IPS DF 6.9 (cell line): ENCODE data around the gene AIMP1.
"Not testable (repeated sequence)": the region's sequence is repeated elsewhere in the genome, so short reads cannot be mapped to it uniquely, and the experiment has no call there.

ENCODE experiments used
- DNase-seq: peaks from one replicate; pipeline ENCODE4 v3.0.0-alpha.2; 2013; ENCODE audit warnings: low read depth, low spot score
- H3K27ac ChIP-seq: one replicate; pipeline ENCODE4 v1.5.1; 2013; ENCODE audit warnings: low read length, control low read depth
- H3K27me3 ChIP-seq: 2 replicates; pipeline ENCODE4 v1.6.1; 2013; ENCODE audit warnings: mild to moderate bottlenecking, low read length; ENCODE audit not compliant: control insufficient read depth, insufficient read depth
- H3K36me3 ChIP-seq: 2 replicates; pipeline ENCODE4 v1.6.1; 2013; ENCODE audit warnings: low read length; ENCODE audit not compliant: control insufficient read depth, insufficient read depth
- H3K4me1 ChIP-seq: 2 replicates; pipeline ENCODE4 v1.6.1; 2013; ENCODE audit warnings: low read length; ENCODE audit not compliant: control insufficient read depth, insufficient read depth
- H3K4me3 ChIP-seq: 2 replicates; pipeline ENCODE4 v1.5.1; 2013; ENCODE audit warnings: mild to moderate bottlenecking, low read length
- H3K9me3 ChIP-seq: 2 replicates; pipeline ENCODE4 v1.6.1; 2013; ENCODE audit warnings: low read length, inconsistent platforms; ENCODE audit not compliant: control insufficient read depth, insufficient read depth
- WGBS: extraction: QIAGEN DNeasy Blood & Tissue Kit; methylation state at CpG from one replicate; pipeline ENCODE4 v1.1.7; 2013; ENCODE audit warnings: mixed read lengths, missing lambda C conversion rate; ENCODE audit not compliant: insufficient read length, insufficient coverage; 5-methylcytosine and 5-hydroxymethylcytosine counted together

AIMP1 gene

DNA sequence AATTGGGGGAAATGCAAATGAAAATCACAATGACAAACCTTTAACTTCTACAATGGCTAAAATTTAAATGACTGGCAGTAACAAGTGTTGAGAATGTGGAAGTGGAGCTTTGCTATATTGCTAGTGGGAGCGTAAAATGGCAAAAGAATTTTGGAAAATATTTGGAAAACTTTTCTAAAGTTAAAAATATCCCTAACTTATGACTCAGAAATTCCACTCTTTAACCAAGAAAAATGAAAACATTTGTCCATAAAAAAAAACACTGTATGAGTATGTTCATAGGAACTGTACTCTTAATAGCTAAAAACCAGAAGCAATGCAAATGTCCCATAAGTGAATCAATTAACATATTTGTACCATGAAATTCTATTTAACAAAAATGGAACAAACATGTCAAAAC is 4.0 kb upstream of the AIMP1 start:
- Histone ChIP-seq H3K4me3 (no peak overlapping the region), H3K4me1 (no peaks in the 10 kb centered on the region), H3K27ac (no peak overlapping the region), H3K27me3 (no peaks in the 10 kb centered on the region), H3K9me3 (no peaks in the 10 kb centered on the region), H3K36me3 (no peaks in the 10 kb centered on the region)
- no CpG with 5 or more reads among the region's 1 CpG for WGBS
- no peak for DNase-seq

DNA sequence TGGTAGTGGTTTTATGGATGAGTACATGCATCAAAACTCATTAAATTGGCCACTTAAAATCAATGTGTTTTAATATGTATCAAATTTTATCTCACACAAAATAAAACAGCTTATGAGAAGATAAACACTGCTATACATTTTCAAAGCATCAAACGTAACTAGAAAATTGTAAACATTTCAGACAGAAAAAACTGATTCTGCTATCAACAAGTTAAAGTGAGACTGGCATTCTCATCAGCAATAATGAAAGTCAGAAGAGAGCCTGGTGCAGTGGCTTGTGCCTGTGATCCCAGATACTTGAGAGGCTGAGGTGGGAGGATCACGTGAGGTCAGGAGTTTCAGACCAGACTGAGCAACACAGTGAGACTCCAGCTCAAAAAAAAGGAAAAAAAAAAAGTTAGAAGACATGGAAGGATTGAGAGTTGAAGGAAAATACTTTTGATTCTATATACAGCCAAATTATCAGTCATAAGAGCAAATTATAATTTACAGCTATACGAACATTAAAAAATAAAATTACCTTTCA is 3.3 kb upstream of the AIMP1 start:
- no CpG with 5 or more reads among the region's 3 CpGs for WGBS

DNA sequence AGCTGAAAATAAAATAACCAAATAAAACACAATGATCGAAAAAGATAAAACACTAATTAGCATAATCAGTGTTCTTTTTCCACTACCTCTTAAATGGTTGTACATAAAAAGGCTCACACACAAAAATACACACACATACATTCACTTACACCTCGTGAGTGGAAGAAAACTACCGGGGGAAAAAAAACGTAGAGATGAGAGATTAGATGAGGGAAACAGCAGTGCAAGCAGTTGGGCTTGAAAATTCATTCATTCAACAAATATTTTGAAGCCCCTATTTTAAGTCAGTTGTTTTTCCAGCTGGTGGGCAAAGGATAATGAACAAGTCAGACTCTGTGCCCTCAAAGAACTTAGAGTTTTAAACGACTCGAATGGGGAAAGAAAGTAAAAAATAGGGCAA is 1.4 kb upstream of the AIMP1 start:
- DNase-seq: no peak
- no peak overlapping the region for H3K27ac ChIP-seq
- WGBS: no CpG with 5 or more reads among the region's 6 CpGs
- H3K9me3 ChIP-seq: no peaks in the 10 kb centered on the region
- H3K27me3 ChIP-seq: no peaks in the 10 kb centered on the region
- H3K4me1 ChIP-seq: no peaks in the 10 kb centered on the region
- H3K4me3 ChIP-seq: no peak overlapping the region
- no peaks in the 10 kb centered on the region for H3K36me3 ChIP-seq

More for the DNA sequence above, 3.3 kb upstream of the AIMP1 start:
- Histone ChIP-seq H3K9me3 (no peaks in the 10 kb centered on the region), H3K27ac (no peak overlapping the region), H3K4me1 (no peaks in the 10 kb centered on the region), H3K27me3 (no peaks in the 10 kb centered on the region), H3K4me3 (no peak overlapping the region), H3K36me3 (no peaks in the 10 kb centered on the region)
- no peak for DNase-seq

DNA sequence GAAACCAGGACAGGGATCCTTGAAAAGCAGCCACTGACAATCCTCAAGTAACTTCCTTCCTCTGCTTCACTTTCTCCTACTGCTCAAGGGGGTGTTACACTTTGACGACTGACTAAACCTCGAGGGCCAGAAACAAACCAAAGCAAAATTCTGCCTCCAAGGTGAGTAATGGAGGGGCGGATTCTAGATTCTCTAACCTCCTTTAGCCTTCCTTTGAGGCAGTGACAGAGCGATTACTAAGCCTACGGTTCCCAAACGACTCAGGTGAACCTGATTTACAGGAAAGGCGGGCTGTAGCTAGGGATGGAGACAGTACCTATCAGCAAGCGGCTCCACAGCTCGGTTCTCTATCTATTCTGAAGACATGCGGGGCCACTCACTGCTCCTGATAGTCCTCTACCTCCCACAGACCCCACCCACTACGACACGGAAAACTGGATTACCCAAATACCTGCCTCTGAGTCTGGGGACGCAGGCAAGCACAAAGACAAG is 828 bp upstream of the AIMP1 start:
- H3K27me3 ChIP-seq: no peaks in the 10 kb centered on the region
- no peak for DNase-seq
- H3K36me3 ChIP-seq: no peaks in the 10 kb centered on the region
- peak overlapping the region; percentile 81 for H3K4me3 ChIP-seq
- whole genome bisulfite sequencing: no CpG with 5 or more reads among the region's 13 CpGs
- H3K4me1 ChIP-seq: no peaks in the 10 kb centered on the region
- H3K9me3 ChIP-seq: no peaks in the 10 kb centered on the region
- H3K27ac ChIP-seq: no peak overlapping the region

DNA sequence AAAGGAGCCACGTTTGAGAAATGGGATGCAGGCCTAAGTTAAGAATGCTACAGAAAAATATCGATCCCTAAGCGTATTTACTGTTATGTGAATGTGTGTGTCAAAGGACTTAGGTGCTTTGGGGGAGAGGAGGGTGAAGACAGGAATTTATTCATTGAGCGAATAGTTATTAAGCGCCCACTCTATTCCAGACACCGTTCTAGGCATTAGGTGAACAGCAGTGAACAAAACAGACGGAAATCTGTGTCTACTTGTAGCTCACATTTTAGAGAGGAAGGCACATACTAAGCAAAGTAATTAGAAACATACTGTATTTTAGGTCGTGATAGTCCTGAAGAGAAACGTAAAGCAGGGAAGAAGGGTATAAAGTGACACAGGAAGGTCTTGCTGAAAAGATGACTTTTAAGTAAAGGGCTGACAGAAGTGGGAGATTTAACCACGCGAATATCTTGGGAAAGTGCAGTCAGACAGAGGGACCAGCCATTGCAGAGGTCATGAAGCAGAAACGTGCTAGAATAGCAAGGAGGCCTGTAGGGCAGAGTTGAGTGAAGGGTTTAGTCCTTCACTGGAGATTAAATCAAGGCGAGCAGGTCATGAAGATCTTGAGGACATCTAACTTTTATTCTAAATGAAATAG is 541 bp downstream of the AIMP1 start:
- H3K4me1 ChIP-seq: no peaks in the 10 kb centered on the region
- no peak for DNase-seq

DNA sequence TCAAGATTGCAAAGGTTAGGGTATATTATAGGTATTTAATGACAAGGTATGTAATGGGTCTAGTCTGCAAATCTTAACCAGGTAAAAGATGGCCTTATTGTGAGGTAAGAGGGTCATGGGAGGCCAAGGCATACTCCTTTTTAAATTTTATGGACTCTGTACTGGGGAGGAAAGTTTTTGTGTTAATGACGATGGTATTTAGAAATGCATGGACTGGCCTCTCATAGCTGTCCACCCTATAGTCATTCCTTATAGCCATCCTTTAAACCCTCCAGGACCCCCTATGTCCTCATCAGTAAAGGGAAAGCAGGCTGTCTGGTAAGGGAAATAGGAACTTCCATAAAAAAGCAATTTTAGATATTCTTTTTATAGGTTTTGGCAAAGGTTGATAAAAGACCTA is 1.5 kb downstream of the AIMP1 start:
- Histone ChIP-seq H3K27me3 (no peaks in the 10 kb centered on the region), H3K36me3 (no peaks in the 10 kb centered on the region), H3K4me1 (no peaks in the 10 kb centered on the region), H3K27ac (no peak overlapping the region), H3K9me3 (no peaks in the 10 kb centered on the region), H3K4me3 (no peak overlapping the region)
- DNase-seq: no peak
- WGBS: no CpG with 5 or more reads among the region's 1 CpG

More for the DNA sequence above, 541 bp downstream of the AIMP1 start:
- H3K4me3 ChIP-seq: peak overlapping the region; percentile 81; the same call in 1 of the 2 replicates
- no peaks in the 10 kb centered on the region for H3K36me3 ChIP-seq
- WGBS: no CpG with 5 or more reads among the region's 13 CpGs
- H3K9me3 ChIP-seq: no peaks in the 10 kb centered on the region
- no peaks in the 10 kb centered on the region for H3K27me3 ChIP-seq
- no peak overlapping the region for H3K27ac ChIP-seq

DNA sequence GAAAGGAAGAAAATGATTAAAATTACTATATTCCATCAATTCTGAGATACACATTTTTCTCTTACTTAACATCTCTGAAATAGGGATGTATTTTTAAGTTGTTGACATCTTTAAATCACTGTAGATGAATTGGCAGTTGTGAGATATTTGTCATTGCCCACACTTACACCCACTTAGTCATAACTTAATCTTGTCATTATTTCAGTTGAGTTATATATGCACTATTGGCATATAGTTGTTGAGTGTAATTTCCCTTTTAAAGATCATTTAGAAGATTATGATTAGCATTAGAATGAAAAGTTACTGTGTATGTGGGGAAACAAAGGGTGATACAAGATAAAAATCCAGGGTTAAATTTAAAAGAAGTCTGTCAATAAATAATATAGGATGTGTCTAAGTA is 2.2 kb downstream of the AIMP1 start:
- no peaks in the 10 kb centered on the region for H3K27me3 ChIP-seq
- no peaks in the 10 kb centered on the region for H3K9me3 ChIP-seq
- no peak overlapping the region for H3K27ac ChIP-seq
- no peaks in the 10 kb centered on the region for H3K4me1 ChIP-seq
- DNase-seq: no peak
- no peaks in the 10 kb centered on the region for H3K36me3 ChIP-seq
- H3K4me3 ChIP-seq: no peak overlapping the region

DNA sequence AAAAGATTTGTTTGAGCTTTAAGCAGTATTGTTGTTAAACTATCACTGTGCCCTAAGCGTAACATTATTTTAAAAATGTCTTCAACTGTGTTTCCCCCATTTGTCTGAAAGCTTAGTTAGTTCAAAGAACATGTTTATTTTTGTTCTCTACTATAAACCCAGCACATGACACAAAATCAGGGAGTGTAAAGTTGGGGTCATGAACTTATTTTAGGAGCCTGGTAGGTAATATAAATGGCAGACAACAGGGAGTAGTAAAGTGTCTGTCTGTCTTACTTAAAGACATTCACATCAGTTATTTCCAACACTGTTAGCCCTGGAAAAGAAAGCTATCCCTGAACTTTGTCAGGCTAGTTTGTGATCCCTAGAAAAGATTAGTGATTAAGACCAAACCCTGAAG is 3.9 kb downstream of the AIMP1 start:
- no peak for DNase-seq
- H3K36me3 ChIP-seq: no peaks in the 10 kb centered on the region
- H3K9me3 ChIP-seq: no peaks in the 10 kb centered on the region
- no peak overlapping the region for H3K27ac ChIP-seq
- H3K4me1 ChIP-seq: no peaks in the 10 kb centered on the region
- WGBS: no CpG with 5 or more reads among the region's 1 CpG
- H3K27me3 ChIP-seq: no peaks in the 10 kb centered on the region
- no peak overlapping the region for H3K4me3 ChIP-seq

DNA sequence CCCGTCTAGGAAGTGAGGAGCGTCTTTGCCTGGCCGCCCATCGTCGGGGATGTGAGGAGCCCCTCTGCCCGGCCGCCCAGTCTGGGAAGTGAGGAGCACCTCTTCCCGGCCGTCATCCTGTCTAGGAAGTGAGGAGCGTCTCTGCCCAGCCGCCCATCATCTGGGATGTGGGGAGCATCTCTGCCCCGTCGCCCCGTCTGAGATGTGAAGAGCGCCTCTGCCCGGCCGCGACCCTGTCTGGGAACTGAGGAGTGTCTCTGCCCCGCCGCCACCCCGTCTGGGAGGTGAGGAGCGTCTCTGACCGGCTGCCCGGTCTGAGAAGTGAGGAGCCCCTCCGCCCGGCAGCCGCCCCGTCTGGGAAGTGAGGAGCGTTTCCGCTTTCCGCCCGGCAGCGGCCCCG is 4.8 kb downstream of the AIMP1 start:
- H3K36me3 ChIP-seq, DNase-seq, H3K4me1 ChIP-seq, H3K27ac ChIP-seq, H3K27me3 ChIP-seq, H3K4me3 ChIP-seq, H3K9me3 ChIP-seq: not testable (repeated sequence)
- no CpG with 5 or more reads among the region's 34 CpGs for WGBS

DNA sequence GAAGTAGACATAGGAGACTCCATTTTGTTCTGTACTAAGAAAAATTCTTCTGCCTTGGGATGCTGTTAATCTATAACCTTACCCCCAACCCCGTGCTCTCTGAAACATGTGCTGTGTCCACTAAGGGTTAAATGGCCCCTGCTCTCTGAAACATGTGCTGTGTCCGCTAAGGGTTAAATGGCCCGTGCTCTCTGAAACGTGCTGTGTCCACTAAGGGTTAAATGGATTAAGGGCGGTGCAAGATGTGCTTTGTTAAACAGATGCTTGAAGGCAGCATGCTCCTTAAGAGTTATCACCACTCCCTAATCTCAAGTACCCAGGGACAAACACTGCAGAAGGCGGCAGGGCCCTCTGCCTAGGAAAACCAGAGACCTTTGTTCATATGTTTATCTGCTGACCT is 5.5 kb downstream of the AIMP1 start:
- not testable (repeated sequence) for DNase-seq, H3K27ac ChIP-seq, H3K4me3 ChIP-seq, H3K9me3 ChIP-seq, H3K36me3 ChIP-seq, H3K4me1 ChIP-seq, H3K27me3 ChIP-seq
- WGBS: no CpG with 5 or more reads among the region's 6 CpGs

DNA sequence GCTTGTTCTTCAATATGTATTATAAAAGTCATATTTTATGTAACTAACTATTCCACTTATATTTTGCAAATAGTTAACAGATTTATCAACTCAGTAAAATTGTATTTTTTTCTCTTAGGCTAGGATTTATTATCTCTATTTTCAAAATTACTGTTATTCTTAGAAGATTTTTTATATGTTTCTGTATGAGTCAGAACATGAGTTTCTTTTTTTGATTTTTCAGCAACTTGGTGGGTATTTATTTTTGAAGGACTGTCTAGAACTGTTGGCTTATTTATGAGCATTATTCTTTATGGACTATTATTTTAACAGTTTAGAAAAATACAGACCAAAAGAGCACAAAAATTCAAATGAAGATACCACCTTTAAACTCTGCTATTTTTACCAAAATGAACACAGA is 6.8 kb downstream of the AIMP1 start:
- Histone ChIP-seq H3K4me1 (no peaks in the 10 kb centered on the region), H3K27me3 (no peaks in the 10 kb centered on the region), H3K36me3 (no peaks in the 10 kb centered on the region; the same call in 1 of the 2 replicates), H3K9me3 (no peaks in the 10 kb centered on the region), H3K27ac (no peak overlapping the region), H3K4me3 (no peak overlapping the region)
- DNase-seq: no peak
